HepG2 (cell line): ENCODE measurements around the gene SLC16A3. TPM values are rescaled to one million over a fixed set of nuclear protein-coding genes. Genes with fewer than 3 reads are reported as not detected.

Experiments
- ATF6 ChIP-seq: sonication (generic); formaldehyde crosslinking; conservative IDR thresholded peaks from 2 replicates; pipeline ENCODE4 v1.4.0; 2020; ENCODE audit warnings: missing genetic modification reagents
- ELF3 ChIP-seq: IDR thresholded peaks from 2 replicates; pipeline ENCODE4 v1.6.1; 2016; ENCODE audit warnings: missing genetic modification reagents, missing compliant biosample characterization
- FOXA3 ChIP-seq: IDR thresholded peaks from 2 replicates; pipeline ENCODE4 v1.6.1; 2016; ENCODE audit warnings: missing genetic modification reagents, missing compliant biosample characterization
- FUBP1 ChIP-seq: sonication (generic); formaldehyde crosslinking; IDR thresholded peaks from 2 replicates; pipeline ENCODE4 v1.5.1; 2020; ENCODE audit warnings: missing genetic modification reagents, mild to moderate bottlenecking, borderline replicate concordance
- HDAC2 ChIP-seq: sonication (generic); formaldehyde crosslinking; IDR thresholded peaks from 2 replicates; pipeline ENCODE4 v1.4.0; 2020; ENCODE audit warnings: missing genetic modification reagents
- MXD3 ChIP-seq: IDR thresholded peaks from 2 replicates; pipeline ENCODE4 v1.6.1; 2016; ENCODE audit warnings: mild to moderate bottlenecking, missing biosample characterization, missing genetic modification reagents
- MZF1 ChIP-seq: sonication (generic); formaldehyde crosslinking; IDR thresholded peaks from 2 replicates; pipeline ENCODE4 v1.8.1; 2023; ENCODE audit warnings: mild to moderate bottlenecking, missing genetic modification reagents, borderline replicate concordance
- NFE2L2 ChIP-seq: fragments of 150-350 bp; IDR thresholded peaks from 2 replicates; pipeline ENCODE4 v1.6.1; 2014; ENCODE audit warnings: low read length
- SPEN ChIP-seq: sonication (generic); formaldehyde crosslinking; IDR thresholded peaks from 2 replicates; pipeline ENCODE4 v1.5.1; 2020; ENCODE audit warnings: low read depth, mild to moderate bottlenecking, missing genetic modification reagents
- ZNF609 ChIP-seq: sonication (generic); formaldehyde crosslinking; IDR thresholded peaks from 2 replicates; pipeline ENCODE4 v1.4.0; 2020; ENCODE audit warnings: mild to moderate bottlenecking, missing genetic modification reagents, borderline replicate concordance
- ZNF782 ChIP-seq: sonication (generic); formaldehyde crosslinking; IDR thresholded peaks from 2 replicates; pipeline ENCODE4 v1.4.0; 2020; ENCODE audit warnings: missing genetic modification reagents, mild to moderate bottlenecking, borderline replicate concordance
- ZNF784 ChIP-seq: sonication (generic); formaldehyde crosslinking; IDR thresholded peaks from 2 replicates; pipeline ENCODE4 v1.5.1; 2020; ENCODE audit warnings: missing genetic modification reagents, mild to moderate bottlenecking, borderline replicate concordance
- polyA plus RNA-seq, 8 experiments: library from polyadenylated mRNA; depleted of rRNA in 3 of 8; stranded (reverse) in 7 of 8; unstranded in 1 of 8; fragments of >200 nt; fragmentation: Illumina TruSeq in 4 of 8; extraction: Trizol in 4 of 8; gene quantifications; 2 replicates each; pipeline versions ENCODE4 v1.2.1 to v1.2.3, GENCODE V29; 2011 to 2016; ENCODE audit warnings: low read depth in 4 of 8, missing spikeins in 1 of 8, mixed read lengths in 1 of 8; ENCODE audit not compliant: insufficient read depth in 1 of 8
- total RNA-seq, 5 experiments: library from RNA; depleted of rRNA; stranded (reverse); fragments of >200 nt; fragmentation: Illumina TruSeq; extraction: Trizol; gene quantifications; 2 replicates each; pipeline ENCODE4 v1.2.3, GENCODE V29; 2016; ENCODE audit warnings: low read depth in 1 of 5
- TF ChIP-seq, protein P1 (sequence below): sonication (generic); formaldehyde crosslinking; IDR thresholded peaks from 2 replicates; pipeline ENCODE4 v1.4.0; 2020; ENCODE audit warnings: missing genetic modification reagents, borderline replicate concordance
- TF ChIP-seq, protein P2 (sequence below): IDR thresholded peaks from 2 replicates; pipeline ENCODE4 v1.6.1; 2016

The SLC16A3 gene
- total and polyA plus RNA-seq, 2 of the 13 experiments (the other 11 are each of a cell fraction or from before 2014, with no cell fraction given), result 242 to 349 TPM

- TF ChIP-seq ZNF784 (CRISPR knock-in tag), result 0 out of 2 replicates have a peak, but pooled peaks have one; percentile 64
- TF ChIP-seq ATF6, result peak; percentile 95
- no peak for TF ChIP-seq MZF1 (CRISPR knock-in tag)
- peak; percentile 82; the same call in 1 of the 2 replicates for TF ChIP-seq MXD3 (CRISPR knock-in tag)
- TF ChIP-seq NFE2L2, result no peak
- TF ChIP-seq FUBP1, result 0 out of 2 replicates have a peak, but pooled peaks have one; percentile 45
- TF ChIP-seq, protein P1, sequence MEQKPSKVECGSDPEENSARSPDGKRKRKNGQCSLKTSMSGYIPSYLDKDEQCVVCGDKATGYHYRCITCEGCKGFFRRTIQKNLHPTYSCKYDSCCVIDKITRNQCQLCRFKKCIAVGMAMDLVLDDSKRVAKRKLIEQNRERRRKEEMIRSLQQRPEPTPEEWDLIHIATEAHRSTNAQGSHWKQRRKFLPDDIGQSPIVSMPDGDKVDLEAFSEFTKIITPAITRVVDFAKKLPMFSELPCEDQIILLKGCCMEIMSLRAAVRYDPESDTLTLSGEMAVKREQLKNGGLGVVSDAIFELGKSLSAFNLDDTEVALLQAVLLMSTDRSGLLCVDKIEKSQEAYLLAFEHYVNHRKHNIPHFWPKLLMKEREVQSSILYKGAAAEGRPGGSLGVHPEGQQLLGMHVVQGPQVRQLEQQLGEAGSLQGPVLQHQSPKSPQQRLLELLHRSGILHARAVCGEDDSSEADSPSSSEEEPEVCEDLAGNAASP (CRISPR knock-in tag), result peak; percentile 68; the same call in 1 of the 2 replicates
- TF ChIP-seq, protein P2, sequence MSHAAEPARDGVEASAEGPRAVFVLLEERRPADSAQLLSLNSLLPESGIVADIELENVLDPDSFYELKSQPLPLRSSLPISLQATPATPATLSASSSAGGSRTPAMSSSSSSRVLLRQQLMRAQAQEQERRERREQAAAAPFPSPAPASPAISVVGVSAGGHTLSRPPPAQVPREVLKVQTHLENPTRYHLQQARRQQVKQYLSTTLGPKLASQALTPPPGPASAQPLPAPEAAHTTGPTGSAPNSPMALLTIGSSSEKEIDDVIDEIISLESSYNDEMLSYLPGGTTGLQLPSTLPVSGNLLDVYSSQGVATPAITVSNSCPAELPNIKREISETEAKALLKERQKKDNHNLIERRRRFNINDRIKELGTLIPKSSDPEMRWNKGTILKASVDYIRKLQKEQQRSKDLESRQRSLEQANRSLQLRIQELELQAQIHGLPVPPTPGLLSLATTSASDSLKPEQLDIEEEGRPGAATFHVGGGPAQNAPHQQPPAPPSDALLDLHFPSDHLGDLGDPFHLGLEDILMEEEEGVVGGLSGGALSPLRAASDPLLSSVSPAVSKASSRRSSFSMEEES (CRISPR knock-in tag), result peak; percentile 75
- peak; percentile 62; the same call in 1 of the 2 replicates for TF ChIP-seq FOXA3
- peak; percentile 100 for TF ChIP-seq ELF3 (CRISPR knock-in tag)
- peak; percentile 72 for TF ChIP-seq SPEN (CRISPR knock-in tag)
- TF ChIP-seq HDAC2, result peak; percentile 77
- no peak for TF ChIP-seq ZNF609 (CRISPR knock-in tag)
- TF ChIP-seq ZNF782, result no peak
Measured at GRCh38 chr17:82205720-82206508, 22.9 kb upstream of the SLC16A3 start (continued).
